B cell (primary cell): Measurements from ENCODE around the gene SEMA7A.

Source experiments
- EZH2 ChIP-seq: IDR thresholded peaks from 2 replicates; pipeline ENCODE4 v1.6.1; 2012; ENCODE audit warnings: borderline replicate concordance, low read depth, mild to moderate bottlenecking, moderate library complexity, low read length; ENCODE audit not compliant: insufficient read depth, poor library complexity, severe bottlenecking
- TF ChIP-seq, protein P1 (sequence below): fragments of 200-600 bp; IDR thresholded peaks from one replicate; pipeline ENCODE4 v1.8.0; 2022; ENCODE audit warnings: antibody characterized with exemption, mild to moderate bottlenecking

GRCh38 chr15:74405823-74406222 lies 27.9 kb downstream of the SEMA7A start:
- TF ChIP-seq, protein P1, sequence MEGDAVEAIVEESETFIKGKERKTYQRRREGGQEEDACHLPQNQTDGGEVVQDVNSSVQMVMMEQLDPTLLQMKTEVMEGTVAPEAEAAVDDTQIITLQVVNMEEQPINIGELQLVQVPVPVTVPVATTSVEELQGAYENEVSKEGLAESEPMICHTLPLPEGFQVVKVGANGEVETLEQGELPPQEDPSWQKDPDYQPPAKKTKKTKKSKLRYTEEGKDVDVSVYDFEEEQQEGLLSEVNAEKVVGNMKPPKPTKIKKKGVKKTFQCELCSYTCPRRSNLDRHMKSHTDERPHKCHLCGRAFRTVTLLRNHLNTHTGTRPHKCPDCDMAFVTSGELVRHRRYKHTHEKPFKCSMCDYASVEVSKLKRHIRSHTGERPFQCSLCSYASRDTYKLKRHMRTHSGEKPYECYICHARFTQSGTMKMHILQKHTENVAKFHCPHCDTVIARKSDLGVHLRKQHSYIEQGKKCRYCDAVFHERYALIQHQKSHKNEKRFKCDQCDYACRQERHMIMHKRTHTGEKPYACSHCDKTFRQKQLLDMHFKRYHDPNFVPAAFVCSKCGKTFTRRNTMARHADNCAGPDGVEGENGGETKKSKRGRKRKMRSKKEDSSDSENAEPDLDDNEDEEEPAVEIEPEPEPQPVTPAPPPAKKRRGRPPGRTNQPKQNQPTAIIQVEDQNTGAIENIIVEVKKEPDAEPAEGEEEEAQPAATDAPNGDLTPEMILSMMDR: no peak
- no peak for TF ChIP-seq EZH2
